ENCODE results near the gene N4BP2L2. TPM values are rescaled to one million over a fixed set of nuclear protein-coding genes. Genes with fewer than 3 reads are reported as not detected.

The N4BP2L2 gene
- total RNA-seq, 1 experiment from 2014 or later = 61.4 TPM

DNA sequence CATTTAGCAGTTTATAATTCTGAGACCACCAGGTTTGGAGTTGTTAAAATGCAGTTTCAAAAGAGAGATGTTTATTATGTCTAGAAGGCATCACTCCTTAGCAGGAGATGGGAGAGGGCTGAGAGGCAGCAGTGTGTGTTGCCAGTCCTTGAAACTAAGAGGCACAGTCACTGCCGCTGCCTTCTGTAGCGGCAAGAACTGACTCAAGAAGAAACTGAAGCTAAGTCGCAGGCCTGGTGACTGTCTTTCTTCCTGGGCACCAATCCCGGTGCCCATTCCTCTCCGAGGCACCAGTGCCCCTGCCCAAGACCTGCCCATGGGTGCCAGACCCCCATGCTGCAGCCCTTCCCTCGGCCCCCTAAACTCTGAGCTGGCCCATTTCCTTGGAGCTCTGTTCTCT is 130.7 kb downstream of the N4BP2L2 start:
- H4K5ac ChIP-seq (ENCODE audit: insufficient read length, low read depth, low read length) = no peak overlapping the region
- H3K56ac ChIP-seq (ENCODE audit: insufficient read length, low read depth, low read length) = no peak overlapping the region
- Mint-ChIP-seq H3K36me3 (ENCODE audit: insufficient read depth in 1 of 3, low read depth in 3 of 3) (no peaks in the 10 kb centered on the region), H3K27me3 (ENCODE audit: low read depth) (peaks cover 17% of the 10 kb centered on the region), H3K4me3 (no peak overlapping the region), H3K9me3 (no peaks in the 10 kb centered on the region), H3K27ac (no peak overlapping the region), H3K4me1 (peaks cover 22 to 23% of the 10 kb centered on the region in 2 experiments)
- no peak overlapping the region for H3K4me2 ChIP-seq (ENCODE audit: insufficient read depth, insufficient read length, low read length)
- no peak overlapping the region for H2AK5ac ChIP-seq (ENCODE audit: insufficient read length, low read length)
- H2BK15ac ChIP-seq (ENCODE audit: low read depth, low read length) = no peak overlapping the region
- no peak overlapping the region for H2BK120ac ChIP-seq (ENCODE audit: low read depth, low read length, poor library complexity, severe bottlenecking)
- H2BK5ac ChIP-seq (ENCODE audit: insufficient read length, low read length) = no peak overlapping the region
- H3K9me3 ChIP-seq (ENCODE audit: control insufficient read depth, low read depth, low read length) = no peaks in the 10 kb centered on the region
- no peak overlapping the region for H3K27ac ChIP-seq (ENCODE audit: insufficient read length, low read depth, low read length)
- no peak overlapping the region for H3K4ac ChIP-seq (ENCODE audit: low read depth, low read length)
- peaks cover 5% of the 10 kb centered on the region for H3K23me2 ChIP-seq (ENCODE audit: insufficient read length, low read depth, low read length, poor library complexity, severe bottlenecking)
- no peak overlapping the region for H3T11ph ChIP-seq (ENCODE audit: low read length)
- H3K79me2 ChIP-seq (ENCODE audit: insufficient read depth, low read length) = no peaks in the 10 kb centered on the region
- DNase-seq = no peak
- no peaks in the 10 kb centered on the region for H4K20me1 ChIP-seq (ENCODE audit: control insufficient read depth, insufficient read depth, insufficient read length)
- H4K91ac ChIP-seq (ENCODE audit: insufficient read length, low read depth, low read length) = no peak overlapping the region
- no CpG with 5 or more reads among the region's 6 CpGs for WGBS (ENCODE audit: extremely low coverage, insufficient read length, low lambda C conversion rate)
- H4K8ac ChIP-seq (replicated peaks; ENCODE audit: insufficient read length, low read depth, low read length) = no peak overlapping the region
- no peak overlapping the region for H3K14ac ChIP-seq (ENCODE audit: insufficient read depth, low read length)
- H3K23ac ChIP-seq (ENCODE audit: insufficient read length, low read depth, low read length) = no peak overlapping the region
- TF ChIP-seq, protein P1, sequence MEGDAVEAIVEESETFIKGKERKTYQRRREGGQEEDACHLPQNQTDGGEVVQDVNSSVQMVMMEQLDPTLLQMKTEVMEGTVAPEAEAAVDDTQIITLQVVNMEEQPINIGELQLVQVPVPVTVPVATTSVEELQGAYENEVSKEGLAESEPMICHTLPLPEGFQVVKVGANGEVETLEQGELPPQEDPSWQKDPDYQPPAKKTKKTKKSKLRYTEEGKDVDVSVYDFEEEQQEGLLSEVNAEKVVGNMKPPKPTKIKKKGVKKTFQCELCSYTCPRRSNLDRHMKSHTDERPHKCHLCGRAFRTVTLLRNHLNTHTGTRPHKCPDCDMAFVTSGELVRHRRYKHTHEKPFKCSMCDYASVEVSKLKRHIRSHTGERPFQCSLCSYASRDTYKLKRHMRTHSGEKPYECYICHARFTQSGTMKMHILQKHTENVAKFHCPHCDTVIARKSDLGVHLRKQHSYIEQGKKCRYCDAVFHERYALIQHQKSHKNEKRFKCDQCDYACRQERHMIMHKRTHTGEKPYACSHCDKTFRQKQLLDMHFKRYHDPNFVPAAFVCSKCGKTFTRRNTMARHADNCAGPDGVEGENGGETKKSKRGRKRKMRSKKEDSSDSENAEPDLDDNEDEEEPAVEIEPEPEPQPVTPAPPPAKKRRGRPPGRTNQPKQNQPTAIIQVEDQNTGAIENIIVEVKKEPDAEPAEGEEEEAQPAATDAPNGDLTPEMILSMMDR (conservative IDR thresholded peaks at IDR 0.05) = no peak
- no peaks in the 10 kb centered on the region; the same call in 1 of the 2 replicates for H3K4me1 ChIP-seq (ENCODE audit: insufficient read depth, low read length)
- H2BK12ac ChIP-seq (ENCODE audit: insufficient read length, low read depth, low read length) = no peak overlapping the region
- no peak overlapping the region for H2BK20ac ChIP-seq (ENCODE audit: low read depth, low read length, poor library complexity, severe bottlenecking)
- H3K27me3 ChIP-seq (ENCODE audit: insufficient read depth, low read length) = no peaks in the 10 kb centered on the region
- H3K79me1 ChIP-seq (ENCODE audit: insufficient read depth, low read depth, low read length, poor library complexity, severe bottlenecking) = no peaks in the 10 kb centered on the region
- H3K9ac ChIP-seq (ENCODE audit: extremely low read depth, insufficient read length, low read length) = no peak overlapping the region
- no peak overlapping the region for H3K18ac ChIP-seq (ENCODE audit: insufficient read length, low read depth, low read length)
- H2AFZ ChIP-seq (ENCODE audit: low read length) = no peak overlapping the region
